ENCODE measurements around the gene PDE4B. TPM values are rescaled to one million over a fixed set of nuclear protein-coding genes. Genes with fewer than 3 reads are reported as not detected.

Gene PDE4B
- total and polyA plus RNA-seq, 10 of the 15 experiments (the other 5 are each of a cell fraction or from before 2014, with no cell fraction given): 3.0 to 13.2 (median 5.7) TPM

DNA sequence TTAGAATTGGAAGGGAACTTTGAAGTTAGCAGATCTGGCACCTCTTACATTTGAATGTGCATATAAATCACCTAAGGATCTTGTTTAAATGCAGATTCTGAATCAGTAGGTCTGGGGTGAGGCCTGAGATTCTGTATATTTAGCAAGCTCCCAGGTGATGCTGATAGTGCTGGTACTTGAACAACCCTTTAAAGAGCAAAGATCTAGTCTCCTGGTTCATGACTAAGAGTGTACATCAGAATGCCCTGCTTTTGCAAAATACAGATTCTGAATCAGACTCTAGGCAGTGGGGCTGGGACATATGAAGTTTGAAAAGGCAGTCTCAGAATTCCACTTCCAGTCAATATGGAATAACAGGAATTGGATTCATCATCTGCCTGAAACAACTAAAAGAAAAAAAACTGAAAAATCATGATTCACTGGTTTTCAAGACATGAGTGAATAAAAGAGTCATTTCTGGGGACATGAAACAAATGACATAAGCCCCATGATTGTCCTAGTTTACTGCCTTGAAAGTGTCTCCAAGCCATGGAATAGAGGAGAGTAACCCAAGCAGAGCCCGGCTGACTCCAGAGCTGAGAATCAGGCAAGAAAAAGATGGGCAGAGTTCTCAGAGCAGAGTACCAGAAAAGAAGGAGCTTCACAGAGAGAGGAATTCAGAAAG lies 591.7 kb downstream of the PDE4B start:
- SMC1A ChIA-PET (ENCODE audit: uncharacterized antibody, unreplicated experiment): interaction anchor here (1.0 to 11.2 kb wide), 3 partner anchors 11 to 110 kb away, joined by 3 to 253 read pairs (median 5); no protein-coding TSS in a partner anchor
- Histone ChIP-seq H3K4me3 (no peak overlapping the region), H4K20me1 (ENCODE audit: control insufficient read depth, insufficient read depth) (no peaks in the 10 kb centered on the region), H3K4me2 (ENCODE audit: control insufficient read depth, insufficient read depth) (no peak overlapping the region), H3K9ac (ENCODE audit: control insufficient read depth, insufficient read depth, low read length) (no peak overlapping the region), H3K9me3 (replicated peaks; ENCODE audit: control insufficient read depth, insufficient read depth, low read length) (peaks cover 36% of the 10 kb centered on the region), H3K27ac (ENCODE audit: control insufficient read depth, insufficient read depth) (no peak overlapping the region), H3K79me2 (ENCODE audit: control insufficient read depth, insufficient read depth, low read length) (no peaks in the 10 kb centered on the region), H3K36me3 (ENCODE audit: control insufficient read depth in 2 of 2, insufficient read depth in 2 of 2, low read length in 1 of 2) (no peaks in the 10 kb centered on the region; a peak in 2 of 4 replicates), H2AFZ (ENCODE audit: control insufficient read depth, low read depth, low read length) (no peak overlapping the region), H3K4me1 (ENCODE audit: control insufficient read depth, insufficient read depth, low read length) (peaks cover 21% of the 10 kb centered on the region), H3K27me3 (replicated peaks in 1 of 2; ENCODE audit: control insufficient read depth in 2 of 2, insufficient read depth in 2 of 2, low read length in 1 of 2) (no peaks in the 10 kb centered on the region)
- TF ChIP-seq, protein P1, sequence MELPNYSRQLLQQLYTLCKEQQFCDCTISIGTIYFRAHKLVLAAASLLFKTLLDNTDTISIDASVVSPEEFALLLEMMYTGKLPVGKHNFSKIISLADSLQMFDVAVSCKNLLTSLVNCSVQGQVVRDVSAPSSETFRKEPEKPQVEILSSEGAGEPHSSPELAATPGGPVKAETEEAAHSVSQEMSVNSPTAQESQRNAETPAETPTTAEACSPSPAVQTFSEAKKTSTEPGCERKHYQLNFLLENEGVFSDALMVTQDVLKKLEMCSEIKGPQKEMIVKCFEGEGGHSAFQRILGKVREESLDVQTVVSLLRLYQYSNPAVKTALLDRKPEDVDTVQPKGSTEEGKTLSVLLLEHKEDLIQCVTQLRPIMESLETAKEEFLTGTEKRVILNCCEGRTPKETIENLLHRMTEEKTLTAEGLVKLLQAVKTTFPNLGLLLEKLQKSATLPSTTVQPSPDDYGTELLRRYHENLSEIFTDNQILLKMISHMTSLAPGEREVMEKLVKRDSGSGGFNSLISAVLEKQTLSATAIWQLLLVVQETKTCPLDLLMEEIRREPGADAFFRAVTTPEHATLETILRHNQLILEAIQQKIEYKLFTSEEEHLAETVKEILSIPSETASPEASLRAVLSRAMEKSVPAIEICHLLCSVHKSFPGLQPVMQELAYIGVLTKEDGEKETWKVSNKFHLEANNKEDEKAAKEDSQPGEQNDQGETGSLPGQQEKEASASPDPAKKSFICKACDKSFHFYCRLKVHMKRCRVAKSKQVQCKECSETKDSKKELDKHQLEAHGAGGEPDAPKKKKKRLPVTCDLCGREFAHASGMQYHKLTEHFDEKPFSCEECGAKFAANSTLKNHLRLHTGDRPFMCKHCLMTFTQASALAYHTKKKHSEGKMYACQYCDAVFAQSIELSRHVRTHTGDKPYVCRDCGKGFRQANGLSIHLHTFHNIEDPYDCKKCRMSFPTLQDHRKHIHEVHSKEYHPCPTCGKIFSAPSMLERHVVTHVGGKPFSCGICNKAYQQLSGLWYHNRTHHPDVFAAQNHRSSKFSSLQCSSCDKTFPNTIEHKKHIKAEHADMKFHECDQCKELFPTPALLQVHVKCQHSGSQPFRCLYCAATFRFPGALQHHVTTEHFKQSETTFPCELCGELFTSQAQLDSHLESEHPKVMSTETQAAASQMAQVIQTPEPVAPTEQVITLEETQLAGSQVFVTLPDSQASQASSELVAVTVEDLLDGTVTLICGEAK (IDR thresholded peaks at IDR 0.05; ENCODE audit: borderline replicate concordance): no peak
- TF ChIP-seq MEF2A (IDR thresholded peaks at IDR 0.05; ENCODE audit: insufficient read depth, low read depth, low read length) (no peak), FOXM1 (IDR thresholded peaks at IDR 0.05; ENCODE audit: low read depth, low read length) (no peak), PML (IDR thresholded peaks at IDR 0.05; ENCODE audit: low read length) (no peak), LARP7 (IDR thresholded peaks at IDR 0.05) (no peak), CREB1 (IDR thresholded peaks at IDR 0.05; ENCODE audit: low read depth) (no peak), NRF1 (conservative IDR thresholded peaks at IDR 0.05; ENCODE audit: low read depth, low read length) (no peak), SP1 (IDR thresholded peaks at IDR 0.05; ENCODE audit: low read depth, low read length) (no peak), SMC3 (IDR thresholded peaks at IDR 0.05; ENCODE audit: borderline replicate concordance, low read length) (no peak), NFIC (IDR thresholded peaks at IDR 0.05; ENCODE audit: low read depth, low read length) (no peak), MYB (IDR thresholded peaks at IDR 0.05; ENCODE audit: borderline replicate concordance, low read depth, low read length) (no peak), JUND (IDR thresholded peaks at IDR 0.05; ENCODE audit: low read depth, low read length) (no peak), STAT1 (conservative IDR thresholded peaks at IDR 0.05) (no peak)
- TF ChIP-seq, protein P2, sequence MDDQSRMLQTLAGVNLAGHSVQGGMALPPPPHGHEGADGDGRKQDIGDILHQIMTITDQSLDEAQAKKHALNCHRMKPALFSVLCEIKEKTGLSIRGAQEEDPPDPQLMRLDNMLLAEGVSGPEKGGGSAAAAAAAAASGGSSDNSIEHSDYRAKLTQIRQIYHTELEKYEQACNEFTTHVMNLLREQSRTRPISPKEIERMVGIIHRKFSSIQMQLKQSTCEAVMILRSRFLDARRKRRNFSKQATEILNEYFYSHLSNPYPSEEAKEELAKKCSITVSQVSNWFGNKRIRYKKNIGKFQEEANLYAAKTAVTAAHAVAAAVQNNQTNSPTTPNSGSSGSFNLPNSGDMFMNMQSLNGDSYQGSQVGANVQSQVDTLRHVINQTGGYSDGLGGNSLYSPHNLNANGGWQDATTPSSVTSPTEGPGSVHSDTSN (IDR thresholded peaks at IDR 0.05; ENCODE audit: insufficient replicate concordance, low read depth, low read length): no peak
- no peak for DNase-seq (ENCODE audit: low read depth, low spot score)
- FAIRE-seq: no peak
- RAD21 ChIA-PET (ENCODE audit: unreplicated experiment): no interaction called here
- POLR2A ChIA-PET: interaction anchor here (1.2 kb wide), 1 partner anchor 30 kb away, joined by 3 read pairs; no protein-coding TSS in a partner anchor
- ATAC-seq: no peak
- BruUV-seq (replicated peaks): no TSS peak
- WGBS (ENCODE audit: insufficient coverage, insufficient replicate concordance, low lambda C conversion rate, missing lambda C conversion rate): 91% methylated on average over 1 of the region's 1 CpG
- intact Hi-C loops (cut with micrococcal nuclease; ENCODE audit: unreplicated experiment) (no loop called here), in situ Hi-C loops (cut with MboI) (loop anchor here (25.0 kb wide), 2 partner anchors 553 to 778 kb away; partner anchors contain the start of gene IL23R)
- CTCF ChIA-PET: interaction anchor here (1.3 to 1.5 kb wide), 3 partner anchors 8 to 62 kb away, joined by 4 to 9 read pairs (median 4); no protein-coding TSS in a partner anchor

Data from GM12878 (cell line).